Endodermal cell (in vitro differentiated cells): ENCODE data around the gene LRMDA. TPM values are rescaled to one million over a fixed set of nuclear protein-coding genes. Genes with fewer than 3 reads are reported as not detected.

Experiments
- DNase-seq: peaks from one replicate; pipeline ENCODE4 v3.0.0-alpha.2; 2017
- H3K27ac ChIP-seq: 2 replicates; pipeline ENCODE4 v1.5.1; 2013; ENCODE audit warnings: mild to moderate bottlenecking, low read depth, low read length, moderate library complexity
- H3K27me3 ChIP-seq: 2 replicates; pipeline ENCODE4 v1.6.1; 2013; ENCODE audit warnings: mild to moderate bottlenecking, low read length, moderate library complexity; ENCODE audit not compliant: insufficient read depth, control insufficient read depth, poor library complexity, severe bottlenecking
- H3K36me3 ChIP-seq: 2 replicates; pipeline ENCODE4 v1.7.0; 2013; ENCODE audit warnings: mild to moderate bottlenecking, low read length, moderate library complexity; ENCODE audit not compliant: control insufficient read depth, insufficient read depth
- H3K4me1 ChIP-seq: one replicate; pipeline ENCODE4 v1.7.0; 2013; ENCODE audit warnings: low read length; ENCODE audit not compliant: control insufficient read depth, insufficient read depth
- H3K4me3 ChIP-seq: 2 replicates; pipeline ENCODE4 v1.5.1; 2013; ENCODE audit warnings: mild to moderate bottlenecking, low read length, moderate library complexity
- H3K9ac ChIP-seq: 2 replicates; pipeline ENCODE4 v1.6.1; 2013; ENCODE audit warnings: mild to moderate bottlenecking, low read length, moderate library complexity; ENCODE audit not compliant: poor library complexity, severe bottlenecking; ENCODE audit errors: extremely low read depth
- H3K9me3 ChIP-seq: 2 replicates; pipeline ENCODE4 v1.6.1; 2013; ENCODE audit warnings: mild to moderate bottlenecking, low read length, moderate library complexity; ENCODE audit not compliant: control insufficient read depth
- H3K27ac Mint-ChIP-seq: 2 replicates; pipeline ENCODE4 v1.8.0; 2020; ENCODE audit warnings: mixed read lengths
- H3K27me3 Mint-ChIP-seq: 2 replicates; pipeline ENCODE4 v1.8.0; 2021; ENCODE audit warnings: mild to moderate bottlenecking, mixed read lengths; ENCODE audit not compliant: insufficient read depth
- H3K36me3 Mint-ChIP-seq: 2 replicates; pipeline ENCODE4 v1.8.0; 2020; ENCODE audit warnings: low read depth, mixed read lengths
- H3K4me1 Mint-ChIP-seq: 2 replicates; pipeline ENCODE4 v1.8.0; 2020; ENCODE audit warnings: mixed read lengths
- H3K4me3 Mint-ChIP-seq: 2 replicates; pipeline ENCODE4 v1.8.0; 2020; ENCODE audit warnings: mild to moderate bottlenecking, moderate library complexity, mixed read lengths
- H3K9me3 Mint-ChIP-seq: 2 replicates; pipeline ENCODE4 v1.8.0; 2020; ENCODE audit warnings: mild to moderate bottlenecking, mixed read lengths
- CTCF ChIP-seq: fragments of 200-600 bp; sonication (generic); conservative IDR thresholded peaks from 2 replicates; pipeline ENCODE4 v1.5.0; 2021; ENCODE audit warnings: antibody characterized with exemption, mild to moderate bottlenecking
- WGBS, 2 experiments: methylation state at CpG; one replicate each; pipeline versions ENCODE4 v1.1.5 to v1.1.7; 2013; ENCODE audit warnings: missing lambda C conversion rate in 2 of 2, mixed read lengths in 1 of 2; ENCODE audit not compliant: insufficient coverage in 1 of 2, insufficient read length in 1 of 2; 5-methylcytosine and 5-hydroxymethylcytosine counted together
- total RNA-seq, 2 donors: library from RNA; stranded (reverse); fragmentation: NEBNext Ultra II Directional in 1 of 2; extraction: Animal tissue kit (Norgen Biotek cat#: 25700) in 1 of 2; gene quantifications; 2 replicates in 1 of 2; 3 replicates in 1 of 2; pipeline ENCODE4 v1.2.1, GENCODE V29; 2021

The LRMDA gene
- total RNA-seq, 2 donors from 2014 or later: 1.7 to 5.1 TPM

GRCh38 chr10:76198287-76199035 lies 767.0 kb downstream of the LRMDA start:
- H3K27ac Mint-ChIP-seq: no peak overlapping the region

GRCh38 chr10:76201962-76202361 lies 770.5 kb downstream of the LRMDA start:
- Histone ChIP-seq H3K9ac (no peak overlapping the region), H3K9me3 (no peaks in the 10 kb centered on the region), H3K27me3 (no peaks in the 10 kb centered on the region), H3K27ac (no peak overlapping the region), H3K4me3 (no peak overlapping the region), H3K4me1 (no peaks in the 10 kb centered on the region), H3K36me3 (no peaks in the 10 kb centered on the region)
- Mint-ChIP-seq H3K9me3 (no peaks in the 10 kb centered on the region), H3K4me3 (no peak overlapping the region), H3K27me3 (peaks cover 8% of the 10 kb centered on the region), H3K4me1 (peaks cover 3% of the 10 kb centered on the region), H3K36me3 (no peaks in the 10 kb centered on the region), H3K27ac (no peak overlapping the region)
- no peak for DNase-seq
- 93 to 94% methylated on average over 3 to 4 of the region's 4 CpGs for WGBS, 2 experiments
- TF ChIP-seq CTCF: no peak

More at GRCh38 chr10:76198287-76199035, 767.0 kb downstream of the LRMDA start:
- Mint-ChIP-seq H3K9me3 (no peaks in the 10 kb centered on the region), H3K4me1 (peaks cover 3% of the 10 kb centered on the region), H3K36me3 (no peaks in the 10 kb centered on the region), H3K27me3 (peaks cover 6% of the 10 kb centered on the region), H3K4me3 (no peak overlapping the region)
- no peak overlapping the region for H3K4me3 ChIP-seq
- WGBS, 2 experiments: 93 to 100% methylated on average over 1 to 3 of the region's 4 CpGs
- H3K9ac ChIP-seq: no peak overlapping the region
- no peaks in the 10 kb centered on the region for H3K36me3 ChIP-seq
- no peaks in the 10 kb centered on the region for H3K9me3 ChIP-seq
- no peak for TF ChIP-seq CTCF
- no peak overlapping the region for H3K27ac ChIP-seq
- no peaks in the 10 kb centered on the region for H3K27me3 ChIP-seq
- H3K4me1 ChIP-seq: no peaks in the 10 kb centered on the region
- no peak for DNase-seq

GRCh38 chr10:76202777-76203176 lies 771.4 kb downstream of the LRMDA start:
- TF ChIP-seq CTCF: no peak
- H3K27me3 Mint-ChIP-seq: peaks cover 8% of the 10 kb centered on the region
- no peak for DNase-seq
- WGBS, 2 experiments: 94 to 100% methylated on average over 1 of the region's 1 CpG
- H3K4me3 Mint-ChIP-seq: no peak overlapping the region
- H3K4me1 Mint-ChIP-seq: peaks cover 3% of the 10 kb centered on the region
- H3K9ac ChIP-seq: no peak overlapping the region
- no peak overlapping the region for H3K27ac ChIP-seq
- no peaks in the 10 kb centered on the region for H3K36me3 ChIP-seq
- H3K27ac Mint-ChIP-seq: no peak overlapping the region
- H3K9me3 ChIP-seq: no peaks in the 10 kb centered on the region
- no peaks in the 10 kb centered on the region for H3K4me1 ChIP-seq
- H3K36me3 Mint-ChIP-seq: no peaks in the 10 kb centered on the region
- no peak overlapping the region for H3K4me3 ChIP-seq
- no peaks in the 10 kb centered on the region for H3K27me3 ChIP-seq
- H3K9me3 Mint-ChIP-seq: no peaks in the 10 kb centered on the region
